HEK293T (cell line): Measurements from ENCODE around the gene ATP6V0E1.

Source experiments
- FOXA1 ChIP-seq: fragments of 450-650 bp; IDR thresholded peaks from 2 replicates; pipeline ENCODE4 v1.6.1; 2016; ENCODE audit warnings: mild to moderate bottlenecking
- LEF1 ChIP-seq: fragments of 450-650 bp; IDR thresholded peaks from 2 replicates; pipeline ENCODE4 v1.6.1; 2017; ENCODE audit warnings: mild to moderate bottlenecking, borderline replicate concordance
- NFRKB ChIP-seq: fragments of 450-650 bp; IDR thresholded peaks from 2 replicates; pipeline ENCODE4 v1.6.1; 2016; ENCODE audit warnings: mild to moderate bottlenecking, moderate library complexity
- SP1 ChIP-seq: fragments of 450-650 bp; IDR thresholded peaks from 2 replicates; pipeline ENCODE4 v1.6.1; 2017

GRCh38 chr5:172981931-172982330 lies 1.6 kb upstream of the ATP6V0E1 start:
- TF ChIP-seq NFRKB (no peak), LEF1 (no peak), FOXA1 (no peak), SP1 (no peak)
